ENCODE results near the gene EFCAB9.
"Not testable (repeated sequence)": the region's sequence is repeated elsewhere in the genome, so short reads cannot be mapped to it uniquely, and the experiment has no call there.

The EFCAB9 gene

DNA sequence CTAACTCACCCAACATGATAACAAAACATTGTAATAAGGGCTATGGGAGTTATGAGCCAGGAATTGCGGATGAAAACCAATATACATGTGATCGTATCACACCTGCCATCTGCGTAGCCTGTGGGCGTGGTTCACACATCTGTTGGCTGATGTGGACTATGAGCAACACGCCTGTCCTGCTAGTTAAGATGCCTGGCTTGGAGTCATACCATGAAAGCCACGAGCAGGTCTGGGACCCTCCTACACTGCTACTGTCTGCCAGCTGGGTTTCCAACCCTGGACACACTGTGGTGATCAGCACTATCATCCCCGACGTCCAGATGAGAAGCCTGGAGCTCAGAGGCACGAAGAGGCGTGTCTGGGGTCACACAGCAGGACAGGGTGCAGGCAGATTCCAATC lies 46.1 kb upstream of the EFCAB9 start:
- no peaks in the 10 kb centered on the region for H3K36me3 ChIP-seq
- no peaks in the 10 kb centered on the region for H3K27me3 ChIP-seq (ENCODE audit: insufficient read depth, low read depth, severe bottlenecking)
- no peaks in the 10 kb centered on the region for H3K9me3 ChIP-seq (ENCODE audit: severe bottlenecking)
- TF ChIP-seq, protein P1, sequence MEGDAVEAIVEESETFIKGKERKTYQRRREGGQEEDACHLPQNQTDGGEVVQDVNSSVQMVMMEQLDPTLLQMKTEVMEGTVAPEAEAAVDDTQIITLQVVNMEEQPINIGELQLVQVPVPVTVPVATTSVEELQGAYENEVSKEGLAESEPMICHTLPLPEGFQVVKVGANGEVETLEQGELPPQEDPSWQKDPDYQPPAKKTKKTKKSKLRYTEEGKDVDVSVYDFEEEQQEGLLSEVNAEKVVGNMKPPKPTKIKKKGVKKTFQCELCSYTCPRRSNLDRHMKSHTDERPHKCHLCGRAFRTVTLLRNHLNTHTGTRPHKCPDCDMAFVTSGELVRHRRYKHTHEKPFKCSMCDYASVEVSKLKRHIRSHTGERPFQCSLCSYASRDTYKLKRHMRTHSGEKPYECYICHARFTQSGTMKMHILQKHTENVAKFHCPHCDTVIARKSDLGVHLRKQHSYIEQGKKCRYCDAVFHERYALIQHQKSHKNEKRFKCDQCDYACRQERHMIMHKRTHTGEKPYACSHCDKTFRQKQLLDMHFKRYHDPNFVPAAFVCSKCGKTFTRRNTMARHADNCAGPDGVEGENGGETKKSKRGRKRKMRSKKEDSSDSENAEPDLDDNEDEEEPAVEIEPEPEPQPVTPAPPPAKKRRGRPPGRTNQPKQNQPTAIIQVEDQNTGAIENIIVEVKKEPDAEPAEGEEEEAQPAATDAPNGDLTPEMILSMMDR (IDR thresholded peaks at IDR 0.05; ENCODE audit: low read depth, low read length), result no peak
- no peak overlapping the region for H3K4me3 ChIP-seq (ENCODE audit: low read depth, low read length)
- no peak for DNase-seq
- no peak overlapping the region for H3K27ac ChIP-seq

DNA sequence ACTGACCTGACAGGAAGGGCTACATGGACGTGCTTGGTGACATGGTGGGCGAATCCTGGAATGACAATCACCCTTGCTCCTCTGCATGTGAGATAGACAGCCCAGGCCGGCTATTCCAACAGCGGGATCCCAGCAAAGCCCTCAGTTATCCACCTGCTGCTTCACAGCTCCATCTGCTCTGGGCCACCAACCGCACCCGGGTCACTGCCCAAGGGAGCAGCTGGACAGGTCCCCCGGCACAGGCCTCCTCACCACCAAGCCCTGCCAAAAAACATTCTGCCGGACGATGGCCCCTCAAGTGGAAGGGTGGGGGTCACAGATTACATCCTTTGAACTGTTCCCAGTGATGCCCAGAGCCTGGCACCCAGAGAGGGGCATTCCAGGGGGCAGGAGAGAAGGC lies 45.6 kb upstream of the EFCAB9 start:
- Histone ChIP-seq H3K27me3 (ENCODE audit: insufficient read depth, low read depth, severe bottlenecking) (no peaks in the 10 kb centered on the region), H3K27ac (no peak overlapping the region), H3K36me3 (no peaks in the 10 kb centered on the region), H3K9me3 (ENCODE audit: severe bottlenecking) (no peaks in the 10 kb centered on the region), H3K4me3 (ENCODE audit: low read depth, low read length) (no peak overlapping the region)
- no peak for DNase-seq
- TF ChIP-seq, protein P1 (IDR thresholded peaks at IDR 0.05; ENCODE audit: low read depth, low read length), result no peak

DNA sequence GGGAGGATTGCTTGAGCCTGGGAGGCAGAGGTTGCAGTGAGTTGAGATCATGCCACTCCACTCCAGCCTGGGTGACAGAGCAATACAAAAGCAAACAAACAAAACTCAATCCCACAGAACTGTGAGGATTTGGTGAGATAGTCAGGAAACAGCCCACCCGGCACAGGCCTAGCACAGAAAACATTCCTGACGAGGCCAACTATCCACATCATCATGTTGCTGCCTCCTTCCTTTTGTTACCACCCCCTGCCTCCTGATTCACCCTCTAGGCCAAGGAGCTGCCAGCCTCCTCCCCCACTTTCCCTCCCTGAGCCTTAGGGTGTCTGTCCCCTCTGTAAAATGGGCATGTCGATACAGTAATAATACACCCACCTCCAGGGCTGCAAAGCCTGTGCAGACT lies 44.9 kb upstream of the EFCAB9 start:
- no peaks in the 10 kb centered on the region for H3K27me3 ChIP-seq (ENCODE audit: insufficient read depth, low read depth, severe bottlenecking)
- TF ChIP-seq, protein P1 (IDR thresholded peaks at IDR 0.05; ENCODE audit: low read depth, low read length), result no peak
- H3K36me3 ChIP-seq, result no peaks in the 10 kb centered on the region
- DNase-seq, result no peak
- no peaks in the 10 kb centered on the region for H3K9me3 ChIP-seq (ENCODE audit: severe bottlenecking)
- no peak overlapping the region for H3K27ac ChIP-seq
- H3K4me3 ChIP-seq (ENCODE audit: low read depth, low read length), result no peak overlapping the region

DNA sequence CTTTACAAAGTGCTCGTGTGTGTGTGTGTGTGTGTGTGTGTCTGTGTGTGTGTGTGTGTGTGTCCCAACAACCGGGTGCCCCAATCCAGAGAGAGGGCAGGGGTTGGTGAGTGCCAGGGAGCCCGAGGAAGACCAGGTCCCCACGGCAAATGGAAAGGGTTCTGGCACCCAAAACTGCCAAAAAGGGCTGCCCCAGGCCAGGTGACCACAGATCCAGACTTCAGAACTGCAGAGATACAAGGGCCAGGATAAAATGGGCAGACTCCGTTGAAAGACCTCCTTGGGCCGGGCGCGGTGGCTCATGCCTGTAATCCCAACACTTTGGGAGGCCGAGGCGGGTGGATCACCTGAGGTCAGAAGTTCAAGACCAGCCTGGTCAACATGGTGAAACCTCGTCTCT lies 44.5 kb upstream of the EFCAB9 start:
- DNase-seq; H3K4me3 ChIP-seq (ENCODE audit: low read depth, low read length); H3K27me3 ChIP-seq (ENCODE audit: insufficient read depth, low read depth, severe bottlenecking); H3K27ac ChIP-seq; H3K9me3 ChIP-seq (ENCODE audit: severe bottlenecking); H3K36me3 ChIP-seq: not testable (repeated sequence)

DNA sequence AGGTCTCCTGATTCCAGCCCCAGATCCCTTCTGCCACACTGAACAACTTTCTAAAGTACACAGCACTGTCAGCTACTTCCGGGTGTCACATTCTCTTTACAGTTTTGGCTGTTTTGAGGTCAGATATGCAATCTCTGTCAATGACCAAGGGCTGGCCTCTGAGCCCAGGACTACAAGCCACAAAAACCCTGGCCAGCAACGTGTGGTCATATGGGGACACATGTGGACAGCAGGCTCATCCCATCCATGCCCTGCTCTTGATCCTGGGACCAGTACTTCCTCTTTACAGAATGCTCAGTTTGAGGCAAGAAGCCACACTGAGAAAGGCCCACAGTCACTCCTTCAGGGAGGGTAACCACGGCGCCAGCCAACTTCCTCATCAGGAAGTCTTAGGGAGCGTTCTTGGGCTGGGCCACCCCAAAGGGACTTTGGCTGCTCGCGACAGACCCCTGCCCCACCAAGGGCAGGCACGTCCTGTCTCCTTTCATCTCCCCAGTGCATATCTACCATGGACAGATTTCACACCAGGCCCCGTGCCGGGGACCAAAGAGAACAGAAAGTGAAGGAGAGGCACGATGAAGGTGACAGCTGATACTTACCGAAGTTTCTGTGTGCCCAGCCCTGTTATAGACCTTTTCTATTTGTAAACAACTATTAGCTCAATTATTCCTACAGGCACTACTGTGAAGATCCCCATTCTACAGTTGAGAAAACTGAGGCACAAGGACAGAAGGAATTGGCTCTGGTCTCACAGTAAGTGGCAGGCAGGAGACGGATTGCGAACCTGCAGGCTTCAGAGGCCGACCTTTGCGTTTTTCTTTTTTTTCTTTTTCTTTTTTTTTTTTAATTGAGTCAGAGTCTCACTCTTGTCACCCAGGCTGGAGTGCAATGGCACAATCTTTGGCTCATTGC lies 43.2 kb upstream of the EFCAB9 start:
- TF ChIP-seq, protein P1 (IDR thresholded peaks at IDR 0.05; ENCODE audit: low read depth, low read length), result no peak
- H3K27ac ChIP-seq, result no peak overlapping the region
- H3K4me3 ChIP-seq (ENCODE audit: low read depth, low read length), result no peak overlapping the region
- H3K27me3 ChIP-seq (ENCODE audit: insufficient read depth, low read depth, severe bottlenecking), result no peaks in the 10 kb centered on the region
- H3K36me3 ChIP-seq, result no peaks in the 10 kb centered on the region
- DNase-seq, result no peak
- no peaks in the 10 kb centered on the region for H3K9me3 ChIP-seq (ENCODE audit: severe bottlenecking)

DNA sequence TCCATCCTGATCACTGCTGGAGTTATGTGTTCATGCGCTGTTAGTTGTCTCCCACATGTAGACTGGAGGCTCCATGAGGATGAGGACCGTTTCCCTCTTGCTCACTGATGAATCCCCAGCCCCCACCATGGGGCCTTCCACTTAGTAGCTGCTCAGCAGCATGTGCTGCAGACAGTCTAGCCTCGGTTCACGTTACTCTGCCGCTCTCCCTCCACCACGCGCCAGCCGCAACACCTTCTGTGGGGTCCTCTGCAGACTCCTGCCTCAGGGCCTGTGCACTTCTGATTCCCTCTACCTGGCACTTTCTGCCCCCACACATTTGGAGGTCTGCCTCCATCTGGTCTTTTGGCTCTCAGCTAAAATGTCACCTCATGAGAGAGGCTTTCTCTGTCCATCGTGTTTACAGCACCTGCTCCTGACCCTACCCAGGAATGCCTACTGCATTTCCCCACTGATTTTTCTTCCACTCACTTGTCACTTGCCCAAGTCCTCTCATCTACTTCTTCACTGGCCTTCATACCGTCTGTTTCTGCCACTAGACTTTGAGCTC lies 42.2 kb upstream of the EFCAB9 start:
- no peaks in the 10 kb centered on the region; the same call in 1 of the 2 replicates for H3K36me3 ChIP-seq

More for the DNA sequence above, 42.2 kb upstream of the EFCAB9 start:
- Histone ChIP-seq H3K27ac (no peak overlapping the region), H3K4me3 (ENCODE audit: low read depth, low read length) (no peak overlapping the region), H3K27me3 (ENCODE audit: insufficient read depth, low read depth, severe bottlenecking) (no peaks in the 10 kb centered on the region), H3K9me3 (ENCODE audit: severe bottlenecking) (no peaks in the 10 kb centered on the region)
- no peak for DNase-seq
- TF ChIP-seq, protein P1 (IDR thresholded peaks at IDR 0.05; ENCODE audit: low read depth, low read length), result no peak
